Epithelial cell of proximal tubule (primary cell): Measurements from ENCODE around the gene C12orf60. TPM values are rescaled to one million over a fixed set of nuclear protein-coding genes. Genes with fewer than 3 reads are reported as not detected.
"Not testable (repeated sequence)": the region's sequence is repeated elsewhere in the genome, so short reads cannot be mapped to it uniquely, and the experiment has no call there.

Experiments
- DNase-seq: peaks from one replicate; pipeline ENCODE4 v3.0.0-alpha.2; 2011; ENCODE audit warnings: low read depth
- H3K4me3 ChIP-seq: 2 replicates; pipeline ENCODE4 v1.5.1; 2011; ENCODE audit warnings: low read depth, mild to moderate bottlenecking, low read length
- total RNA-seq: library from RNA; depleted of rRNA; stranded (reverse); fragments of >200 nt; gene quantifications from 2 replicates; pipeline ENCODE4 v1.2.3, GENCODE V29; 2015
- TF ChIP-seq, protein P1 (sequence below): conservative IDR thresholded peaks from 2 replicates; pipeline ENCODE4 v1.5.1; 2012; ENCODE audit warnings: low read depth, mild to moderate bottlenecking, low read length

Gene C12orf60
- 1.2 and 1.5 TPM in 2 replicates for total RNA-seq

GRCh38 chr12:14803011-14803829 is at the start of gene C12orf60, which contains the start of gene WBP11:
Gene C12orf60, plus strand, starts transcription at chr12:14803670. Its CDS starts 19,266 bp downstream, at chr12:14822936.
Gene WBP11, minus strand, starts transcription at chr12:14803478. Its CDS starts 2,095 bp downstream, at chr12:14801383.
- peak; percentile 96 for DNase-seq
- TF ChIP-seq, protein P1, sequence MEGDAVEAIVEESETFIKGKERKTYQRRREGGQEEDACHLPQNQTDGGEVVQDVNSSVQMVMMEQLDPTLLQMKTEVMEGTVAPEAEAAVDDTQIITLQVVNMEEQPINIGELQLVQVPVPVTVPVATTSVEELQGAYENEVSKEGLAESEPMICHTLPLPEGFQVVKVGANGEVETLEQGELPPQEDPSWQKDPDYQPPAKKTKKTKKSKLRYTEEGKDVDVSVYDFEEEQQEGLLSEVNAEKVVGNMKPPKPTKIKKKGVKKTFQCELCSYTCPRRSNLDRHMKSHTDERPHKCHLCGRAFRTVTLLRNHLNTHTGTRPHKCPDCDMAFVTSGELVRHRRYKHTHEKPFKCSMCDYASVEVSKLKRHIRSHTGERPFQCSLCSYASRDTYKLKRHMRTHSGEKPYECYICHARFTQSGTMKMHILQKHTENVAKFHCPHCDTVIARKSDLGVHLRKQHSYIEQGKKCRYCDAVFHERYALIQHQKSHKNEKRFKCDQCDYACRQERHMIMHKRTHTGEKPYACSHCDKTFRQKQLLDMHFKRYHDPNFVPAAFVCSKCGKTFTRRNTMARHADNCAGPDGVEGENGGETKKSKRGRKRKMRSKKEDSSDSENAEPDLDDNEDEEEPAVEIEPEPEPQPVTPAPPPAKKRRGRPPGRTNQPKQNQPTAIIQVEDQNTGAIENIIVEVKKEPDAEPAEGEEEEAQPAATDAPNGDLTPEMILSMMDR = no peak
- peak within 1 kb of the TSS; percentile 79 for H3K4me3 ChIP-seq

GRCh38 chr12:14756334-14757143 is 46.9 kb upstream of the C12orf60 start:
- no peak overlapping the region for H3K4me3 ChIP-seq
- TF ChIP-seq, protein P1 = peak; percentile 51
- DNase-seq = no peak

DNA sequence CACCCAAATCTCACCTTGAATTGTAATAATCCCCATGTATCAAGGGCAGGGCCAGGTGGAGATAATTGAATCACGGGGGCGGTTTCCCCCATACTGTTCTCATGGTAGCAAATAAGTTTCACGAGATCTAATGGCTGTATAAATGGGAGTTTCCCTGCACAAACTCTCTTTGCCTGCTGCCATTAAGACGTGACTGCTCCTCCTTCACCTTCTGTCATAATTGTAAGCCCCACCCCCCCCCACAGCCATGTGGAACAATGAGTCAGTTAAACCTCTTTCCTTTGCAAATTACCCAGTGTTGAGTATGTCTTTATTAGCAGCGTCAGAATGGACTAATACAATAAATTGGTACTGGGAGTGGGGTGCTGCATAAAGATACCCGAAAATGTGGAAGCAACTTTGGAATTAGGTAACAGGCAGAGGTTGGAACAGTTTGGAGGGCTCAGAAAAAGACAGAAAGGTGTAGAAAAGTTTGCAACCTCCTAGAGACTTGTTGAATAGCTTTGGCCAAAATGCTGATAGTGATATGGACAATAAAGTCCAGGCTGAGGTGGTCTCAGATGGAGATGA is 43.7 kb upstream of the C12orf60 start:
- DNase-seq, H3K4me3 ChIP-seq: not testable (repeated sequence)

DNA sequence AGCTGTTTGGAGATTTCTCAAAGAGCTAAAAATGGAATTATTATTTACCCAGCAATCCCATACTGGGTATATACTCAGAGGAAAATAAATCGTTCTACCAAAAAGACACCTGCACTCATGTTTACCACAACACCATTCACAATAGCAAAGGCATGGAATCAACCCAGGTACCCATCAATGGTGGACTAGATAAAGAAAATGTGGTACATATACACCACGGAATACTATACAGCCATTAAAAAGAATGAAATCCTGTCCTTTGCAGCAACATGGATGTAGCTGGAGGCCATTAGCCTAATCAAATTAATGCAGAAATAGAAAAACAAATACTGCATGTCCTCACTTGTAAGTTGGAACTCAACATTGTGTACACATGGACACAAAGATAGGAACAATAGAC is 38.1 kb upstream of the C12orf60 start:
- no peak overlapping the region for H3K4me3 ChIP-seq
- TF ChIP-seq, protein P1 = no peak
- DNase-seq = no peak

DNA sequence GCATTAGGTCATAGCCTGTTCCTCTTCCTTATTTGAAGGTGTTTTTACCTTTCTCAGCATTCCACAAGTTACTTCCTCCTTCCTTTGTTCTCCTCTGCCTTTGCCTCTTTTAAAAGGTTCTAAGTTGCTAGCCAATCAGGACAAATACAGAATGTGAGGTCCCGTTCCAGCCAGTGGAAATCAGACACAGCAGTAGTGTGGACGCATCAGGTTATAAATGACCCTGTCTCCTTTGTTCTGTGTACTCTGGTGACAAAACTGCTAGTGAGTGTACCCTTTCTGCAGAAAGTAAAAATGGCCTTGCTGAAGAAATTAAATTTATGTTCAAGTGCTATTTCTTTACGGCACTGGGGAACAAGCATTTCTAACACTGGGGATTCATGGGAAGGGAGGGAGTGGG is 37.5 kb upstream of the C12orf60 start:
- not testable (repeated sequence) for DNase-seq, H3K4me3 ChIP-seq

GRCh38 chr12:14766649-14767215 is 36.7 kb upstream of the C12orf60 start:
- no peak for DNase-seq
- TF ChIP-seq, protein P1 = no peak
- H3K4me3 ChIP-seq = no peak overlapping the region

GRCh38 chr12:14767617-14768016 is 35.9 kb upstream of the C12orf60 start:
- H3K4me3 ChIP-seq = no peak overlapping the region
- TF ChIP-seq, protein P1 = no peak

More at GRCh38 chr12:14767617-14768016, 35.9 kb upstream of the C12orf60 start:
- no peak for DNase-seq
